ENCODE measurements around the gene RASSF3. TPM values are rescaled to one million over a fixed set of nuclear protein-coding genes. Genes with fewer than 3 reads are reported as not detected.

The RASSF3 gene
- polyA plus RNA-seq, 1 donor from 2014 or later = 0.06 TPM

DNA sequence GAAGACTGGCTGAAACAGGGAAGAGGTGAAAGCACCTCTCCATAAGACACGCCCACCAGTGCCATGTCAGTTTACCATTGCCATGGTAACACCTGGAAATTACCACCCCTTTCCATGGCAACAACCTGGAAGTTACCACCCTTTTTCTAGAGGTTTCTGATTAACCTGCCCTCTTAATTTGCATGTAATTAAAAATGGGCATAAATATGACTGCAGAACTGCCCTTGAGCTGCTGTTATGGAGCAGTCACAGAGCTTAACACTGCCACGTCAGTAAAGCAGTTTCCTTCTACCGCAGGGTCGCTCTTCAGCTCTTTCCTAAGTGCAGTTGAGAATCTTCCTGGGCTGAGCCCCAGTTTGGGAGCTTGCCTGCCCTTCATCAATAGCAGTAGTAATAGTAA, 55.2 kb downstream of the RASSF3 start:
- Histone ChIP-seq H3K9me3 (ENCODE audit: low read length) (no peaks in the 10 kb centered on the region), H4K20me1 (ENCODE audit: insufficient read depth) (no peaks in the 10 kb centered on the region), H3F3A (ENCODE audit: insufficient read depth, low read length, poor library complexity, severe bottlenecking) (no peaks in the 10 kb centered on the region), H3K4me2 (ENCODE audit: low read length) (no peak overlapping the region), H3K27ac (ENCODE audit: low read length) (no peak overlapping the region), H3K79me2 (replicated peaks; ENCODE audit: insufficient read depth, low read length) (no peaks in the 10 kb centered on the region), H3K36me3 (ENCODE audit: insufficient read depth, low read length) (no peaks in the 10 kb centered on the region), H3K9me2 (ENCODE audit: insufficient read depth, low read length) (no peaks in the 10 kb centered on the region), H3K27me3 (ENCODE audit: insufficient read depth, low read depth, low read length) (no peaks in the 10 kb centered on the region), H3K4me3 (ENCODE audit: low read length) (no peak overlapping the region), H3K9ac (ENCODE audit: low read length) (no peak overlapping the region), H2AFZ (ENCODE audit: low read depth, low read length) (no peak overlapping the region)
- TF ChIP-seq POLR2AphosphoS5 (IDR thresholded peaks at IDR 0.05) = no peak
- TF ChIP-seq, protein P1, sequence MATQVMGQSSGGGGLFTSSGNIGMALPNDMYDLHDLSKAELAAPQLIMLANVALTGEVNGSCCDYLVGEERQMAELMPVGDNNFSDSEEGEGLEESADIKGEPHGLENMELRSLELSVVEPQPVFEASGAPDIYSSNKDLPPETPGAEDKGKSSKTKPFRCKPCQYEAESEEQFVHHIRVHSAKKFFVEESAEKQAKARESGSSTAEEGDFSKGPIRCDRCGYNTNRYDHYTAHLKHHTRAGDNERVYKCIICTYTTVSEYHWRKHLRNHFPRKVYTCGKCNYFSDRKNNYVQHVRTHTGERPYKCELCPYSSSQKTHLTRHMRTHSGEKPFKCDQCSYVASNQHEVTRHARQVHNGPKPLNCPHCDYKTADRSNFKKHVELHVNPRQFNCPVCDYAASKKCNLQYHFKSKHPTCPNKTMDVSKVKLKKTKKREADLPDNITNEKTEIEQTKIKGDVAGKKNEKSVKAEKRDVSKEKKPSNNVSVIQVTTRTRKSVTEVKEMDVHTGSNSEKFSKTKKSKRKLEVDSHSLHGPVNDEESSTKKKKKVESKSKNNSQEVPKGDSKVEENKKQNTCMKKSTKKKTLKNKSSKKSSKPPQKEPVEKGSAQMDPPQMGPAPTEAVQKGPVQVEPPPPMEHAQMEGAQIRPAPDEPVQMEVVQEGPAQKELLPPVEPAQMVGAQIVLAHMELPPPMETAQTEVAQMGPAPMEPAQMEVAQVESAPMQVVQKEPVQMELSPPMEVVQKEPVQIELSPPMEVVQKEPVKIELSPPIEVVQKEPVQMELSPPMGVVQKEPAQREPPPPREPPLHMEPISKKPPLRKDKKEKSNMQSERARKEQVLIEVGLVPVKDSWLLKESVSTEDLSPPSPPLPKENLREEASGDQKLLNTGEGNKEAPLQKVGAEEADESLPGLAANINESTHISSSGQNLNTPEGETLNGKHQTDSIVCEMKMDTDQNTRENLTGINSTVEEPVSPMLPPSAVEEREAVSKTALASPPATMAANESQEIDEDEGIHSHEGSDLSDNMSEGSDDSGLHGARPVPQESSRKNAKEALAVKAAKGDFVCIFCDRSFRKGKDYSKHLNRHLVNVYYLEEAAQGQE (IDR thresholded peaks at IDR 0.05; ENCODE audit: borderline replicate concordance) = no peak

DNA sequence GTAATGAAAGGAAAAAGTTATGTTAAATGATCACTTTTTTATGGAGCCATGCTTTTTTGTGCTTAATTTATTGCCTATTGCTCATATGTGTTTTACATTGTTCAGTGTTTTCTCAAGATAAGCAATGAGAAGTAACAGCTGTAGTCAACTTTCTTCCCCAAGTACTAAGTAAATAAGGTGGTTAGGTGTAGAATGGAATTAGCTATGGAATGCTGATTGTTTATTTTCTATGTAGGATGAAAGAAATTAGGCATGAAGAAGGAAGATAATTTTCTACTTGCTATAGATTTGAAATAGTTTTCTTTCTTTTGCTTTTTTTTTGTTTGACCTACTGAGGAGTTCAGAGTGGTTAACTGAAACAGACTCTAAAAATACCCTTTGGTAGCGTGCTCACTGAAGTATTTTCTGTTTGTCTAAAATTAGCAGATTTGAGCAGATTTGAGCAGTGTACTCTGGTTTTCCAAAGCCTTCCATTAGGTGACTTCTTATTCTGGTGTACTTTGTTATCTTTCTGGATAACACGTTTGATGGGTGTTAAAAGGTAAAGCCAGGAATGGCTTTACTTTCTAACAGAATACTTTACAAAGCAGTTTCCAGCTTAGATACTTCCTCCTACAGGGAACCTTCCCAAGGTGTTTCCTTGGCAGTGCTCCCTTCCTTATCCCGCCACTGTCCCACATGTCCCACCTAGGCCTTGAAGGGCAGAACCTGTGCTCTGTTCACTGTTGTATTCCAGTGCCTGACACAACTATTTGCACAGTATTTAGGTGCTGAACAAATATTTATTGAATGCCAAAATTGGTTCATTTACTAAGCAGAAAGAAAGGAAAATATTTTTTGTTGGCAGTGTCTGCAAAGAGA, 56.0 kb downstream of the RASSF3 start:
- no peak overlapping the region for H3K4me2 ChIP-seq (ENCODE audit: low read length)
- H2AFZ ChIP-seq (ENCODE audit: low read depth, low read length) = no peak overlapping the region
- H4K20me1 ChIP-seq (ENCODE audit: insufficient read depth) = no peaks in the 10 kb centered on the region
- no peaks in the 10 kb centered on the region for H3K9me3 ChIP-seq (ENCODE audit: low read length)
- H3K36me3 ChIP-seq (ENCODE audit: insufficient read depth, low read length) = no peaks in the 10 kb centered on the region
- H3K79me2 ChIP-seq (replicated peaks; ENCODE audit: insufficient read depth, low read length) = no peaks in the 10 kb centered on the region
- no peak overlapping the region for H3K9ac ChIP-seq (ENCODE audit: low read length)
- H3K27me3 ChIP-seq (ENCODE audit: insufficient read depth, low read depth, low read length) = no peaks in the 10 kb centered on the region
- no peak overlapping the region for H3K27ac ChIP-seq (ENCODE audit: low read length)
- no peak overlapping the region for H3K4me3 ChIP-seq (ENCODE audit: low read length)
- no peaks in the 10 kb centered on the region for H3F3A ChIP-seq (ENCODE audit: insufficient read depth, low read length, poor library complexity, severe bottlenecking)
- TF ChIP-seq MXI1 (conservative IDR thresholded peaks at IDR 0.05; ENCODE audit: poor library complexity, severe bottlenecking) (no peak), RAD21 (conservative IDR thresholded peaks at IDR 0.05) (no peak), POLR2AphosphoS5 (IDR thresholded peaks at IDR 0.05) (no peak), TAF1 (IDR thresholded peaks at IDR 0.05; ENCODE audit: low read depth) (no peak), EZH2 (IDR thresholded peaks at IDR 0.05; ENCODE audit: borderline replicate concordance, insufficient read depth, low read length, poor library complexity, severe bottlenecking) (no peak), SMC3 (conservative IDR thresholded peaks at IDR 0.05; ENCODE audit: poor library complexity) (no peak), EP300 (conservative IDR thresholded peaks at IDR 0.05; ENCODE audit: poor library complexity, severe bottlenecking) (no peak)
- TF ChIP-seq, protein P2, sequence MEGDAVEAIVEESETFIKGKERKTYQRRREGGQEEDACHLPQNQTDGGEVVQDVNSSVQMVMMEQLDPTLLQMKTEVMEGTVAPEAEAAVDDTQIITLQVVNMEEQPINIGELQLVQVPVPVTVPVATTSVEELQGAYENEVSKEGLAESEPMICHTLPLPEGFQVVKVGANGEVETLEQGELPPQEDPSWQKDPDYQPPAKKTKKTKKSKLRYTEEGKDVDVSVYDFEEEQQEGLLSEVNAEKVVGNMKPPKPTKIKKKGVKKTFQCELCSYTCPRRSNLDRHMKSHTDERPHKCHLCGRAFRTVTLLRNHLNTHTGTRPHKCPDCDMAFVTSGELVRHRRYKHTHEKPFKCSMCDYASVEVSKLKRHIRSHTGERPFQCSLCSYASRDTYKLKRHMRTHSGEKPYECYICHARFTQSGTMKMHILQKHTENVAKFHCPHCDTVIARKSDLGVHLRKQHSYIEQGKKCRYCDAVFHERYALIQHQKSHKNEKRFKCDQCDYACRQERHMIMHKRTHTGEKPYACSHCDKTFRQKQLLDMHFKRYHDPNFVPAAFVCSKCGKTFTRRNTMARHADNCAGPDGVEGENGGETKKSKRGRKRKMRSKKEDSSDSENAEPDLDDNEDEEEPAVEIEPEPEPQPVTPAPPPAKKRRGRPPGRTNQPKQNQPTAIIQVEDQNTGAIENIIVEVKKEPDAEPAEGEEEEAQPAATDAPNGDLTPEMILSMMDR (IDR thresholded peaks at IDR 0.05; ENCODE audit: poor library complexity, severe bottlenecking) = no peak
- TF ChIP-seq, protein P1 (IDR thresholded peaks at IDR 0.05; ENCODE audit: borderline replicate concordance) = no peak
- no peaks in the 10 kb centered on the region for H3K9me2 ChIP-seq (ENCODE audit: insufficient read depth, low read length)

Data from neural cell (in vitro differentiated cells).